GM12873 (cell line): ENCODE data around the gene PPIA.

Experiments
- CTCF ChIP-seq: IDR thresholded peaks from 2 replicates; pipeline ENCODE4 v1.5.1; 2012; ENCODE audit warnings: low read depth, mild to moderate bottlenecking, moderate library complexity, low read length, control low read depth; ENCODE audit not compliant: insufficient read depth; ENCODE audit errors: missing control alignments

PPIA gene

GRCh38 chr7:44849259-44849884, 52.9 kb downstream of the PPIA start:
- TF ChIP-seq CTCF: no peak

GRCh38 chr7:44849885-44850544, 53.5 kb downstream of the PPIA start:
- no peak for TF ChIP-seq CTCF

GRCh38 chr7:44852590-44852989, 56.1 kb downstream of the PPIA start:
- TF ChIP-seq CTCF: no peak
